ENCODE data around the gene TRAF3IP1. TPM values are rescaled to one million over a fixed set of nuclear protein-coding genes. Genes with fewer than 3 reads are reported as not detected.

The TRAF3IP1 gene
- total RNA-seq, 6 experiments from 2014 or later = 15.7 to 21.7 (median 17.6) TPM

- peaks cover 25% of the 10 kb centered on the region for H3K9me3 Mint-ChIP-seq
- H3K36me3 Mint-ChIP-seq (ENCODE audit: low read depth) = peaks cover 76% of the 10 kb centered on the region
- peaks cover 4% of the 10 kb centered on the region for H3K27me3 Mint-ChIP-seq (ENCODE audit: insufficient read depth)
- H3K4me1 Mint-ChIP-seq (ENCODE audit: low read depth) = peaks cover 87% of the 10 kb centered on the region
- no peak for TF ChIP-seq CTCF (IDR thresholded peaks at IDR 0.05)
- DNase-seq = no peak
- H3K27ac Mint-ChIP-seq = peak overlapping the region; percentile 99
- peak overlapping the region; percentile 40; the same call in 1 of the 2 replicates for H3K4me3 Mint-ChIP-seq
These were observed 111.1 kb downstream of the TRAF3IP1 start for GRCh38 chr2:238431456-238431855.

DNA sequence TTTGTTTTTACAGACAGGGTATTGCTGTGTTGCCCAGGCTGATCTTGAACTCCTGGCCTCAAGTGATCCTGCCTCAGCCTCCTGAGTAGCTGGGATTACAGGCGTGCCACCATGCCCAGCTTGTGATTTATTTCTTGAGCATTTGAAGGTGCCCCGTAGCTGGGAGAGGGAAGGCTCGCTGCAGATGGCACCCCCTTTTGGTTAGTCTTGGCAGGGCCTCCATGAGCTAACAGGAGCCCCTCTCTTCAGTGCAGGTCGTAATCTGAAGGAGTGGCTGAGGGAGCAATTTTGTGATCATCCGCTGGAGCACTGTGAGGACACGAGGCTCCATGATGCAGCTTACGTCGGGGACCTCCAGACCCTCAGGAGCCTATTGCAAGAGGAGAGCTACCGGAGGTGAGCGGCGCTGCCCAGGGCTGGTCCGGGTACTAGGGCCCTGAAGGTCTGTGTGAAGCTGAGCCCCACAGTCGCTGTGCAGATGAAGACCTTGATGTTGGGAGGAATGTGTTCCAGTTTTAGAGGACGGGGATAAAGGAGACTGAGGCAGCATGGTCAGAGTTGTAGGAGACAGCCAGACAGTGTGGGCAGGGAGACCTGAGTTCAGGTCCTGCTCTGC is 113.1 kb downstream of the TRAF3IP1 start:
- Mint-ChIP-seq H3K36me3 (ENCODE audit: low read depth) (peaks cover 81% of the 10 kb centered on the region), H3K4me3 (peak overlapping the region; percentile 78), H3K27me3 (ENCODE audit: insufficient read depth) (peaks cover 4% of the 10 kb centered on the region), H3K9me3 (peaks cover 21% of the 10 kb centered on the region), H3K4me1 (ENCODE audit: low read depth) (peaks cover 95% of the 10 kb centered on the region), H3K27ac (peak overlapping the region; percentile 99)
- no peak for DNase-seq
- no peak for TF ChIP-seq CTCF (IDR thresholded peaks at IDR 0.05)

DNA sequence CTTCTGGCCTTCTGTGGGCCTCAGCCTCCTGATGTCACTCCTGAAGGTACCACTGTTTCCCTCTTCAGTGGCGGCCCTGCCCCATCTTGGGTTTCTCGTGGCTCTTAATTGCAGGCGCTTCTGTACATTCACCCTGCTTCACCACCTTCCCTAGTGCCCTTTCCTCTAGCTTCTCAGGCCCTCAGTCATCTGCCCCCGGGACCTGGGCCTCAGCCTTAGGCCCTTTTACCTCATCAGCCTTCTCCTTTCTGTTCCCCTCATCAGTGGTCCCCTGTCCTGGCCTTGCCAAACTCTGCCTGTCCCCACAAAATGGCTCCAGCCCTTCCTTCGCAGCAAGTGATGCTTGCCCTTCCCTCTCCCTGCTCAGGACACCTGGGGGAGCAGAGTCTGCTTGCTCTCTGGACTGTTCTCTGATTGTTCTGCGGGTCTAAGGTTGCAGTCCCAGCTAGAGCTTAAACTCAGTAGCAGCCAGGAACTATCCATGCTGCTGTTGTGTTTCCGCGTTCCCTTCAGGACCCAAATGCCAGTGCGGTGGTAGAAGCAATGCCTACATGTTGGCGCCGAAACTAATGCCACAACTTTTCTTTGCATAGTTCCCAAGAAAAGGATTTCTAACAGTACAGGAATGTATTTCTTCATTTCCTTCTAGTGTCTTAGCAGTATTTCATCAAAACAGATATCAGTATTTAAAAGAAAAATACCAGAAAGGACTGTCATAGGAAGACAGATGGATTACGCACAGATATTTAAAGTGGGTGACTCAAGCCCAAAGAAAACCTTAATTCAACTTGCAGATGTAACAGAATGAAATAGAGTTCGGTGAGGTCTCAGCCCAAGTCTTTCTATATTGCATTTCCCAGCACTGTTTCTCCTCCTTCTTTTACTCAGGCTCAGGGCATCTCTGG is 113.9 kb downstream of the TRAF3IP1 start:
- Mint-ChIP-seq H3K27ac (peak overlapping the region; percentile 99), H3K9me3 (peaks cover 21% of the 10 kb centered on the region), H3K4me1 (ENCODE audit: low read depth) (peaks cover 95% of the 10 kb centered on the region), H3K4me3 (peak overlapping the region; percentile 78), H3K27me3 (ENCODE audit: insufficient read depth) (peaks cover 4% of the 10 kb centered on the region), H3K36me3 (ENCODE audit: low read depth) (peaks cover 78% of the 10 kb centered on the region)
- no peak for TF ChIP-seq CTCF (IDR thresholded peaks at IDR 0.05)
- peak; percentile 94 for DNase-seq

DNA sequence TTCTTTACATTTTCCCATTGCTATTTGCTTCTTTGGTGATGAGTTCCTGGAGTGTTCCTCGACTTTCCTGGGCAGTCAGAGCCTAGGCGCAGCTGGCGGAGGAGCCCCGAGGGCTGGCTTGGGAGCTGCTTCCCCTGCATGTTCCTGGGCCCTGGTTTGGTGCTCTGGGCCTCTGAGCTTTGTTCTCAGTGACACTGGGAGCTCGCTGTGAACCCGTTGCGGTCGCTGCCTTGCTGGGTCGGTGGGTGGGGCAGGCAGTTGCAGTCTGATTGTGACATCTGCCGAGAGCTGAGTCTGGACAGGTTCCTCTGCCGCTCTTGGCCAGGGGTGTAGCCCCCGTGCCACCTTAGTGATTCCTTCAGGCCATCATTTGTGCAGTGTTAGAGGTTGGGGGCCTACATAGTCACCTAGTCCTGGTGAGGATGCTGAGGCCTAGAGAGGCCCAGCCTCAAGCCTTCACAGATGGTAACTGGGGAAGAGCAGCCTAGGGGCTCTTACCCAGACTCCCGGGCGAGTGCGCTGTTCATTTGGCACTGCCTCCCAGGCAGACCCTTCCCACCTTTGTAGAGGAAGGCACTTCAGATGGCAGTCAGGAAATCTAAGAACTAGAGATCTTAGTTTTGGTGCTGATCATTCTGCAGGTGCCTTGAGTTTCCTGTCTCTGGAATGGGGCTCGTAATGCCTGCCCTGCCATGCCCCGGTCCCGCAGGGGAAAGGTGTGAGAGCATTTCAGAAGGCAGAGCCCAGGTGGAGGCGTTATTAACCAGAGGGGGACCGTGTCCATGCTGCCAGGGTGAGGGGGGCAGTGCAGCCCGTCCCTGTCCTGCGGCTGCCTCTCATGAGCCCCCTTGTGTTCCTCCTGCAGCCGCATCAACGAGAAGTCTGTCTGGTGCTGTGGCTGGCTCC is 114.8 kb downstream of the TRAF3IP1 start:
- H3K9me3 Mint-ChIP-seq = peaks cover 13% of the 10 kb centered on the region
- peaks cover 97% of the 10 kb centered on the region for H3K4me1 Mint-ChIP-seq (ENCODE audit: low read depth)
- peak overlapping the region; percentile 99 for H3K27ac Mint-ChIP-seq
- H3K4me3 Mint-ChIP-seq = peak overlapping the region; percentile 77
- peaks cover 4% of the 10 kb centered on the region for H3K27me3 Mint-ChIP-seq (ENCODE audit: insufficient read depth)
- no peak for DNase-seq
- no peak for TF ChIP-seq CTCF (IDR thresholded peaks at IDR 0.05)
- peaks cover 73% of the 10 kb centered on the region for H3K36me3 Mint-ChIP-seq (ENCODE audit: low read depth)

DNA sequence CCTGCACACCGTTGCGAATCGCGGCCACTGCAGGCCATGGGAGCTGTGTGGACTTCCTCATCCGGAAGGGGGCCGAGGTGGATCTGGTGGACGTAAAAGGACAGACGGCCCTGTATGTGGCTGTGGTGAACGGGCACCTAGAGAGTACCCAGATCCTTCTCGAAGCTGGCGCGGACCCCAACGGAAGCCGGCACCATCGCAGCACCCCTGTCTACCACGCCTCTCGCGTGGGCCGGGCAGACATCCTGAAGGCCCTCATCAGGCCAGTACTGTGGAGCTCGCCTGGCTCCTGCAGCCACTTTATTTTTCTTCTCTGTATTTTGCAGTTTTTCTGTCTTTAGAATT is 115.4 kb downstream of the TRAF3IP1 start:
- H3K36me3 Mint-ChIP-seq (ENCODE audit: low read depth) = peaks cover 73% of the 10 kb centered on the region
- no peak for DNase-seq
- peak overlapping the region; percentile 77; the same call in 1 of the 2 replicates for H3K4me3 Mint-ChIP-seq
- TF ChIP-seq CTCF (IDR thresholded peaks at IDR 0.05) = no peak
- peak overlapping the region; percentile 99 for H3K27ac Mint-ChIP-seq
- H3K27me3 Mint-ChIP-seq (ENCODE audit: insufficient read depth) = peaks cover 4% of the 10 kb centered on the region
- H3K4me1 Mint-ChIP-seq (ENCODE audit: low read depth) = peaks cover 97% of the 10 kb centered on the region
- peaks cover 6% of the 10 kb centered on the region for H3K9me3 Mint-ChIP-seq

Data from HFFc6 (cell line).